ENCODE measurements around the gene CFAP20DC. TPM values are rescaled to one million over a fixed set of nuclear protein-coding genes. Genes with fewer than 3 reads are reported as not detected.
"Not testable (repeated sequence)": the region's sequence is repeated elsewhere in the genome, so short reads cannot be mapped to it uniquely, and the experiment has no call there.

The CFAP20DC gene
- polyA plus RNA-seq, 3 donors from 2014 or later: not detected

GRCh38 chr3:58866079-58866478, 183.7 kb downstream of the CFAP20DC start:
- Mint-ChIP-seq H3K36me3 (no peaks in the 10 kb centered on the region), H3K27ac (no peak overlapping the region), H3K9me3 (peaks cover 0 to 4% (median 0%) of the 10 kb centered on the region in 6 donors), H3K27me3 (ENCODE audit: low read depth in 3 of 3) (peaks cover 0 to 3% (median 1%) of the 10 kb centered on the region in 3 donors), H3K4me1 (no peaks in the 10 kb centered on the region), H3K4me3 (no peak overlapping the region)
- no peak for DNase-seq

- H3K27ac Mint-ChIP-seq: no peak overlapping the region
- peaks cover 0 to 2% (median 0%) of the 10 kb centered on the region in 6 donors for H3K9me3 Mint-ChIP-seq
- H3K4me1 Mint-ChIP-seq: no peaks in the 10 kb centered on the region
- H3K27me3 Mint-ChIP-seq (ENCODE audit: low read depth in 3 of 3): peaks cover 0 to 3% (median 0%) of the 10 kb centered on the region in 3 donors
- H3K36me3 Mint-ChIP-seq: no peaks in the 10 kb centered on the region
- no peak for DNase-seq
- H3K4me3 Mint-ChIP-seq: no peak overlapping the region
Observed at GRCh38 chr3:58864480-58864879, 185.3 kb downstream of the CFAP20DC start.

DNA sequence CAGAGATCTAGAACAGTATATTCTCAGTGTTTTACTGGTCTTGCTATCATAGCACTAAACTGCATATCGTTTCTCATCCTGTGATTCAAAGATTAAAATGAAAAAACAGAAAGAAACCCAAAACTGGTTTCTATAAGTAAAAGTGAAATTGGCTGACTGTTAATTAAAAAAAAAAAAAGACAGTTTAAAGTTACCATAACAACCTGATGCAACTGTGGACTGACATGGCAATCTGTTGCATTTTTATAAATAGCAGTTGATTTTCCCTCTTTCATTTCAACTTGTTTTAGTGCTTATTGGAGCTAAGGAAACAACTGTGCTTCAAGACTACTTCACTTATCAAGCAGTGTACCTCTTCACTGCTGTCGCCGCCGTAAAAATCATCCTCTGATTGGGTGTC, 186.6 kb downstream of the CFAP20DC start:
- H3K27ac Mint-ChIP-seq: no peak overlapping the region

DNA sequence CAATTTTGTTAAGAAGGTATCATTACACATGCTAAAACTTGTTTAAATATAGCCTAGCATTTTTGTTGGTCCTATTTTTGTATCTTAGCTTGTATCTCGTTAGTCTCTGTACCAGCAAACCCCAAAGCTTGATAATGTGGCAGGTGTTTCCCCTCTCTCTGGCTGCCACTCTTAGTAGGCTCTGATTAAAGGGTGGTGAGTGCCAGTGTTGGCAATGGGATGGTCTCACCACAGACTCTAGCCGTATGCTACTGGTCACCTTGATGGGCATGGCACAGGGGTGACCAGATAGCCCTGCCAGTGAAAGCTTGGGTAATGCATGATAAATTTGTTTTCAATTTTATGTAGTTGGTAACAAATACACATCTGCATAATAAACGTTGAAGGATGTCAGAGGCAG, 188.3 kb downstream of the CFAP20DC start:
- DNase-seq: no peak
- Mint-ChIP-seq H3K4me1 (no peaks in the 10 kb centered on the region), H3K27me3 (ENCODE audit: low read depth in 3 of 3) (peaks cover 0 to 3% (median 2%) of the 10 kb centered on the region in 3 donors), H3K27ac (no peak overlapping the region), H3K9me3 (peaks cover 0 to 2% (median 0%) of the 10 kb centered on the region in 6 donors), H3K36me3 (no peaks in the 10 kb centered on the region), H3K4me3 (no peak overlapping the region)

More for the DNA sequence above, 186.6 kb downstream of the CFAP20DC start:
- peaks cover 0 to 2% (median 0%) of the 10 kb centered on the region in 6 donors for H3K9me3 Mint-ChIP-seq
- no peak overlapping the region for H3K4me3 Mint-ChIP-seq
- peaks cover 0 to 3% (median 0%) of the 10 kb centered on the region in 3 donors for H3K27me3 Mint-ChIP-seq (ENCODE audit: low read depth in 3 of 3)
- no peaks in the 10 kb centered on the region for H3K4me1 Mint-ChIP-seq
- H3K36me3 Mint-ChIP-seq: no peaks in the 10 kb centered on the region
- no peak for DNase-seq

- Mint-ChIP-seq H3K4me3 (no peak overlapping the region), H3K36me3 (no peaks in the 10 kb centered on the region), H3K9me3 (no peaks in the 10 kb centered on the region), H3K27ac (no peak overlapping the region), H3K4me1 (no peaks in the 10 kb centered on the region), H3K27me3 (ENCODE audit: low read depth in 3 of 3) (peaks cover 0 to 2% (median 0%) of the 10 kb centered on the region in 3 donors)
- DNase-seq: no peak
Observed at GRCh38 chr3:58858126-58858525, 191.7 kb downstream of the CFAP20DC start.

DNA sequence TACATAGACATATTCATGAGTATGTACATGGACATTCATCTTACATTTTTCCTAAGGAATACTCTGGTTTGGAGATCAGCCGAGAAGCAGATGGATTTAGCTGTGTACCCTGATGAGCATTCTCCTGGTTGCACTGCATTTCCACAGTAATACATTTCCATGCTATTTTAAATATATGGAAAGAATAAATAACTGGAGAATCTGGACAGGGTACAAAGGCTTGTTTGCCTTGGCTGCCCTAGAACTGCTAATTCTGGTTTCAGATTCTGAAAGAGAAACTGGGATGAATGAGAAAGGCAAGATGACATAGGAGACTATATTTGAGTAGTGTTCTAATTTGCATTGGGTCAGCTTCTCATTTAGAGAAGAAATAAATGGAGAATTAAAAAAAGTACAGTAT, 192.4 kb downstream of the CFAP20DC start:
- H3K9me3 Mint-ChIP-seq: no peaks in the 10 kb centered on the region
- DNase-seq: no peak
- H3K4me1 Mint-ChIP-seq: no peaks in the 10 kb centered on the region
- no peak overlapping the region for H3K4me3 Mint-ChIP-seq
- H3K27ac Mint-ChIP-seq: no peak overlapping the region
- no peaks in the 10 kb centered on the region for H3K36me3 Mint-ChIP-seq
- H3K27me3 Mint-ChIP-seq (ENCODE audit: low read depth in 3 of 3): peaks cover 0 to 2% (median 0%) of the 10 kb centered on the region in 3 donors

GRCh38 chr3:58848826-58849225, 201.0 kb downstream of the CFAP20DC start:
- Mint-ChIP-seq H3K4me1 (no peaks in the 10 kb centered on the region), H3K27me3 (ENCODE audit: low read depth in 3 of 3) (no peaks in the 10 kb centered on the region), H3K36me3 (no peaks in the 10 kb centered on the region), H3K4me3 (no peak overlapping the region), H3K27ac (no peak overlapping the region), H3K9me3 (peaks cover 0 to 11% (median 4%) of the 10 kb centered on the region in 6 donors)
- no peak for DNase-seq

DNA sequence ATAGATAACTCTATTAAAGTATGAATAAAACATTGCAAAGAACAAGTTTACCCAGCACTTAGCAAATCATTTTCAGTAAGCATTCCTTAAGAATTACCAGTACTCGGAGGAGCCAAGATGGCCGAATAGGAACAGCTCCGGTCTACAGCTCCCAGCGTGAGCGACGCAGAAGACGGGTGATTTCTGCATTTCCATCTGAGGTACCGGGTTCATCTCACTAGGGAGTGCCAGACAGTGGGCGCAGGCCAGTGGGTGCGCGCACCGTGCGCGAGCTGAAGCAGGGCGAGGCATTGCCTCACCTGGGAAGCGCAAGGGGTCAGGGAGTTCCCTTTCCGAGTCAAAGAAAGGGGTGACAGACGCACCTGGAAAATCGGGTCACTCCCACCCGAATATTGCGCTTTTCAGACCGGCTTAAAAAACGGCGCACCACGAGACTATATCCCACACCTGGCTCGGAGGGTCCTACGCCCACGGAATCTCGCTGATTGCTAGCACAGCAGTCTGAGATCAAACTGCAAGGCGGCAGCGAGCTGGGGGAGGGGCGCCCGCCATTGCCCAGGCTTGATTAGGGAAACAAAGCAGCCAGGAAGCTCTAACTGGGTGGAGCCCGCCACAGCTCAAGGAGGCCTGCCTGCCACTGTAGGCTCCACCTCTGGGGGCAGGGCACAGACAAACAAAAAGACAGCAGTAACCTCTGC, 207.6 kb downstream of the CFAP20DC start:
- H3K9me3 Mint-ChIP-seq; H3K36me3 Mint-ChIP-seq; H3K4me3 Mint-ChIP-seq; H3K4me1 Mint-ChIP-seq; H3K27ac Mint-ChIP-seq; H3K27me3 Mint-ChIP-seq (ENCODE audit: low read depth in 3 of 3); DNase-seq: not testable (repeated sequence)

GRCh38 chr3:58840949-58841348, 208.9 kb downstream of the CFAP20DC start:
- peaks cover 0 to 5% (median 1%) of the 10 kb centered on the region in 6 donors for H3K9me3 Mint-ChIP-seq
- peaks cover 0 to 5% (median 0%) of the 10 kb centered on the region in 3 donors for H3K27me3 Mint-ChIP-seq (ENCODE audit: low read depth in 3 of 3)
- H3K4me3 Mint-ChIP-seq: no peak overlapping the region
- no peak for DNase-seq
- no peak overlapping the region for H3K27ac Mint-ChIP-seq
- no peaks in the 10 kb centered on the region for H3K4me1 Mint-ChIP-seq
- H3K36me3 Mint-ChIP-seq: no peaks in the 10 kb centered on the region

GRCh38 chr3:58839964-58840363, 209.9 kb downstream of the CFAP20DC start:
- no peaks in the 10 kb centered on the region for H3K36me3 Mint-ChIP-seq
- no peak overlapping the region for H3K27ac Mint-ChIP-seq
- H3K4me1 Mint-ChIP-seq: no peaks in the 10 kb centered on the region
- H3K9me3 Mint-ChIP-seq: peaks cover 0 to 5% (median 1%) of the 10 kb centered on the region in 6 donors
- H3K27me3 Mint-ChIP-seq (ENCODE audit: low read depth in 3 of 3): peaks cover 0 to 5% (median 0%) of the 10 kb centered on the region in 3 donors
- no peak for DNase-seq
- H3K4me3 Mint-ChIP-seq: no peak overlapping the region

DNA sequence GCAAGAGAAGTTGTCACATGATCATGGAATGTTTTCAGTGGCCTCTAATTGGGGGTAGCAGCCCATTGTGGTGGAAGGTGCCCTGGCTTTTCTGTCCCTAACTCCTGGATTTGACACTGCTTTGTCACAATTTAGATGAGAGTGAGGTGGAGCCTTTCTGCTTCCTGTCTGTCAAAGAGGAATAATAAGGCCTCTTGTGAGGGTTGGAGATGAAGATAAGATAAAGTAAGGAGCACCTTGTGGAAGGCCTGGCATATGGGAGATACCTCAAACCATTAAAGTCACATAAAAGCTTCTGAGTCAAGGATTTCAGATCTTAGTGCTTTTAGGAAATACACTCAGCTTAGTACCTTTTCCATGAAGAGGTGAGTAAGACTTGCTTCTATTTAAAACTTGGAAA, 210.6 kb downstream of the CFAP20DC start:
- DNase-seq: no peak
- H3K9me3 Mint-ChIP-seq: peaks cover 0 to 5% (median 1%) of the 10 kb centered on the region in 6 donors
- H3K4me3 Mint-ChIP-seq: no peak overlapping the region
- H3K36me3 Mint-ChIP-seq: no peaks in the 10 kb centered on the region
- peaks cover 0 to 5% (median 0%) of the 10 kb centered on the region in 3 donors for H3K27me3 Mint-ChIP-seq (ENCODE audit: low read depth in 3 of 3)
- no peak overlapping the region for H3K27ac Mint-ChIP-seq
- no peaks in the 10 kb centered on the region for H3K4me1 Mint-ChIP-seq

DNA sequence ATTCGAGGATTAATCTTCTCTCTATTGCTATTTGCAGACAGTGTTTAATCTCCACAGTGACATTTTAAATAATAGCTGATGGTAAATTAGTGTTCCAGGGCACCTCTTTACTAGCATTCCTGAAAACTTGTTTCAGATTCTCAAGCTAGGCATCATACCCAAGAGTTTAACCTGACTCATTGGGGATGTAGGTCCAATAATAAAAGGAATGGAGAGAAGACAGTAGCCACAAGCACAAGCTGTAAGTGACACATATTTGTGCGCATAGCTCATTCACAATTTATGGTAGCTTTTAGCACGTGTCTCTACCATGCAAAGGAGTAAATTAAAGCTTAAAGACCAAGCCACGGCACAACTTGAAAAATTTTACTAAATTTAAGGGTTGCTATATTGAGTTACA, 212.0 kb downstream of the CFAP20DC start:
- no peak for DNase-seq
- Mint-ChIP-seq H3K4me1 (no peaks in the 10 kb centered on the region), H3K9me3 (peaks cover 0 to 5% (median 1%) of the 10 kb centered on the region in 6 donors), H3K27me3 (ENCODE audit: low read depth in 3 of 3) (peaks cover 0 to 5% (median 0%) of the 10 kb centered on the region in 3 donors), H3K36me3 (no peaks in the 10 kb centered on the region), H3K27ac (no peak overlapping the region), H3K4me3 (no peak overlapping the region)

- Mint-ChIP-seq H3K27ac (no peak overlapping the region), H3K9me3 (peaks cover 0 to 5% (median 1%) of the 10 kb centered on the region in 6 donors), H3K4me3 (no peak overlapping the region), H3K36me3 (no peaks in the 10 kb centered on the region), H3K4me1 (no peaks in the 10 kb centered on the region), H3K27me3 (ENCODE audit: low read depth in 3 of 3) (peaks cover 0 to 5% (median 0%) of the 10 kb centered on the region in 3 donors)
- no peak for DNase-seq
Observed at GRCh38 chr3:58837141-58837843, 212.5 kb downstream of the CFAP20DC start.

- H3K9me3 Mint-ChIP-seq: no peaks in the 10 kb centered on the region
- H3K27me3 Mint-ChIP-seq (ENCODE audit: low read depth in 3 of 3): peaks cover 0 to 5% (median 0%) of the 10 kb centered on the region in 3 donors
- DNase-seq: no peak
- H3K27ac Mint-ChIP-seq: no peak overlapping the region
- H3K4me1 Mint-ChIP-seq: no peaks in the 10 kb centered on the region
- H3K36me3 Mint-ChIP-seq: no peaks in the 10 kb centered on the region
- H3K4me3 Mint-ChIP-seq: no peak overlapping the region
Observed at GRCh38 chr3:58835086-58835485, 214.7 kb downstream of the CFAP20DC start.
